Testis (tissue), 3 donors: ENCODE data around the gene FAM131A. TPM values are rescaled to one million over a fixed set of nuclear protein-coding genes. Genes with fewer than 3 reads are reported as not detected.
A peak's percentile ranks its signal among the peaks of the same experiment; 100 is the strongest.

Experiments used
- DNase-seq: peaks from one replicate; pipeline ENCODE4 v3.0.0-alpha.2; 2019
- H3K27ac ChIP-seq, 2 donors: fragments of 200-600 bp; sonication (generic); one replicate each; pipeline ENCODE4 v1.5.1; 2019
- H3K27me3 ChIP-seq: fragments of 200-600 bp; sonication (generic); one replicate; pipeline ENCODE4 v1.5.1; 2019
- H3K36me3 ChIP-seq: fragments of 200-600 bp; sonication (generic); one replicate; pipeline ENCODE4 v1.5.1; 2017; ENCODE audit warnings: low read depth; ENCODE audit errors: missing control alignments
- H3K4me1 ChIP-seq: fragments of 200-600 bp; sonication (generic); one replicate; pipeline ENCODE4 v1.5.1; 2019
- H3K4me3 ChIP-seq, 2 donors: fragments of 200-600 bp; sonication (generic); one replicate each; pipeline ENCODE4 v1.5.1; 2017 to 2019
- H3K9me3 ChIP-seq: fragments of 200-600 bp; sonication (generic); one replicate; pipeline ENCODE4 v1.5.1; 2017
- POLR2A ChIP-seq: fragments of 450-650 bp; IDR thresholded peaks from one replicate; pipeline ENCODE4 v1.6.1; 2017; ENCODE audit warnings: antibody characterized with exemption, mild to moderate bottlenecking, moderate library complexity
- WGBS, 2 donors: methylation state at CpG; one replicate each; pipeline ENCODE4 v1.1.5; 2018; 5-methylcytosine and 5-hydroxymethylcytosine counted together
- intact Hi-C: fragments of 100-400 bp; cut with DNase I; formaldehyde crosslinking; loops from one replicate; pipeline ENCODE4 v1.15.1; 2023; ENCODE audit warnings: low total_unique reads
- polyA plus RNA-seq: library from polyadenylated mRNA; stranded (reverse); fragments of 350-450 nt; fragmentation: Illumina TruSeq; extraction: RNeasy Lipid Tissue Mini Kit (QIAGEN cat#74804); gene quantifications from one replicate; pipeline ENCODE4 v1.2.3, GENCODE V29; 2014; ENCODE audit warnings: low read depth, low replicate concordance; ENCODE audit not compliant: insufficient read depth
- total RNA-seq, 2 donors: library from RNA; depleted of rRNA; stranded (reverse); fragments of >200 nt; gene quantifications; one replicate each; pipeline ENCODE4 v1.2.3, GENCODE V29; 2016
- TF ChIP-seq, protein P1 (sequence below), 3 experiments: fragments of 450-650 bp in 2 of 3; fragments of 200-600 bp in 1 of 3; sonication (generic) in 1 of 3; IDR thresholded peaks; one replicate each; pipeline ENCODE4 v1.5.1; 2016 to 2019; ENCODE audit warnings: antibody characterized with exemption in 3 of 3, mild to moderate bottlenecking in 2 of 3, moderate library complexity in 1 of 3

The FAM131A gene
- total and polyA plus RNA-seq, 3 donors from 2014 or later = 28.1 to 77.2 (median 75.9) TPM

GRCh38 chr3:184352149-184352785 is 14.9 kb downstream of the FAM131A start:
- TF ChIP-seq POLR2A = no peak
- TF ChIP-seq, protein P1, sequence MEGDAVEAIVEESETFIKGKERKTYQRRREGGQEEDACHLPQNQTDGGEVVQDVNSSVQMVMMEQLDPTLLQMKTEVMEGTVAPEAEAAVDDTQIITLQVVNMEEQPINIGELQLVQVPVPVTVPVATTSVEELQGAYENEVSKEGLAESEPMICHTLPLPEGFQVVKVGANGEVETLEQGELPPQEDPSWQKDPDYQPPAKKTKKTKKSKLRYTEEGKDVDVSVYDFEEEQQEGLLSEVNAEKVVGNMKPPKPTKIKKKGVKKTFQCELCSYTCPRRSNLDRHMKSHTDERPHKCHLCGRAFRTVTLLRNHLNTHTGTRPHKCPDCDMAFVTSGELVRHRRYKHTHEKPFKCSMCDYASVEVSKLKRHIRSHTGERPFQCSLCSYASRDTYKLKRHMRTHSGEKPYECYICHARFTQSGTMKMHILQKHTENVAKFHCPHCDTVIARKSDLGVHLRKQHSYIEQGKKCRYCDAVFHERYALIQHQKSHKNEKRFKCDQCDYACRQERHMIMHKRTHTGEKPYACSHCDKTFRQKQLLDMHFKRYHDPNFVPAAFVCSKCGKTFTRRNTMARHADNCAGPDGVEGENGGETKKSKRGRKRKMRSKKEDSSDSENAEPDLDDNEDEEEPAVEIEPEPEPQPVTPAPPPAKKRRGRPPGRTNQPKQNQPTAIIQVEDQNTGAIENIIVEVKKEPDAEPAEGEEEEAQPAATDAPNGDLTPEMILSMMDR (IDR thresholded peaks at IDR 0.05) = no peak
- no peak overlapping the region for H3K4me3 ChIP-seq
- H3K9me3 ChIP-seq = no peaks in the 10 kb centered on the region
- DNase-seq = no peak
- no peaks in the 10 kb centered on the region for H3K36me3 ChIP-seq
- H3K27me3 ChIP-seq = no peaks in the 10 kb centered on the region
- intact Hi-C loops = no loop called here
- WGBS, 2 donors = 77 to 81% methylated on average over 15 of the region's 15 CpGs
- peaks cover 67% of the 10 kb centered on the region for H3K4me1 ChIP-seq
- H3K27ac ChIP-seq = peak overlapping the region in 1 of 2 donors; percentile 56

- Histone ChIP-seq H3K9me3 (no peaks in the 10 kb centered on the region), H3K27me3 (no peaks in the 10 kb centered on the region), H3K36me3 (no peaks in the 10 kb centered on the region), H3K27ac (peak overlapping the region in 1 of 2 donors; percentile 56), H3K4me3 (no peak overlapping the region), H3K4me1 (peaks cover 66% of the 10 kb centered on the region)
- no peak for DNase-seq
- WGBS, 2 donors = 86 to 93% methylated on average over 8 of the region's 11 CpGs
- intact Hi-C loops = no loop called here
- TF ChIP-seq, protein P1 (IDR thresholded peaks at IDR 0.05) = no peak
- TF ChIP-seq POLR2A = no peak
Observed at GRCh38 chr3:184352897-184353545, 15.6 kb downstream of the FAM131A start.

DNA sequence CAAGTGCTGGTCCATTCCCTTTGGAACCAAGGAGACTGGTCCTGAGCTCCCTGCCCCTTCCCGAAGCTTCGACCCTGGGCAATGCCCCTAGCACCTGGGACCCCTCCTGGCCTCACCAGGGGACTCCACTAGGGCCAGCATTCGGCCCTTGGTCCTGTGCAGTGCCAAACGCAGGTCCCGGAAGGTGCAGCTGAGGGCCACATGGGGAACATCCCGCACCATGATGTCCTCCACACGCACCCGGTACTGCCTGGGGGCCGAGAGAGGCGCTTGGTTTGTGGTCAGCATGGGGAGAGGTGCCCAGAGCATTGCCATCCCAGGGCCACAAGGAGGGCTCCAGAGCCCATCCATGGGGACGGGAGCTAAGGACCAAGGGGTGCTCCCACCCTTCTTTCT is 16.1 kb downstream of the FAM131A start:
- TF ChIP-seq, protein P1 (IDR thresholded peaks at IDR 0.05) = no peak
- no peak for TF ChIP-seq POLR2A
- Histone ChIP-seq H3K4me1 (peaks cover 66% of the 10 kb centered on the region), H3K9me3 (no peaks in the 10 kb centered on the region), H3K36me3 (no peaks in the 10 kb centered on the region), H3K27me3 (no peaks in the 10 kb centered on the region), H3K4me3 (no peak overlapping the region), H3K27ac (no peak overlapping the region)
- intact Hi-C loops = no loop called here
- DNase-seq = no peak
- WGBS, 2 donors = 89 to 90% methylated on average over 2 to 6 of the region's 11 CpGs

- 73 to 100% methylated on average over 3 to 18 of the region's 18 CpGs for WGBS, 2 donors
- Histone ChIP-seq H3K9me3 (no peaks in the 10 kb centered on the region), H3K36me3 (no peaks in the 10 kb centered on the region), H3K27me3 (no peaks in the 10 kb centered on the region), H3K27ac (no peak overlapping the region), H3K4me3 (no peak overlapping the region), H3K4me1 (peaks cover 66% of the 10 kb centered on the region)
- peak; percentile 70 for DNase-seq
- intact Hi-C loops = no loop called here
- TF ChIP-seq, protein P1 (IDR thresholded peaks at IDR 0.05) = peak in 2 of 3 experiments; percentile 43 to 64
- no peak for TF ChIP-seq POLR2A
Observed at GRCh38 chr3:184354121-184354728, 16.8 kb downstream of the FAM131A start.
